ENCODE data around the gene GDPD1.

DNA sequence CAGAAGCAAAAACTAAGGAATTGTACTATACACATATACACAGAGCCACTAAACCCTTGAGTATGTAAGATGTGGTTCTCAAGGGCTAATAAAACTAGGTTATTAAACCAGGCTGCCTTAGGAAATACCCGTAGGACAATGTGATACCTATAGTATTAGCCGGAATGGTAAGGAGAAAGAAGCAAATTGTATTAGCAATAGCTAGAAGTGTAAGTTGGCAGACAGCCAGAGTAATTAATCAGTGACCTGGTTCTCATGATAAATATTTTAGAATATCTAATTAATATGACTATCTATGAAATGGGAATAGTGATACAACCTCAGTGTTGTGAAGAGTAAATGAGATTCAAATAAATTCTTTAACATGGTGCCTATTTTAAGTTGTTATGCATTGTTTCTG lies 18.6 kb downstream of the GDPD1 start:
- TF ChIP-seq, protein P1, sequence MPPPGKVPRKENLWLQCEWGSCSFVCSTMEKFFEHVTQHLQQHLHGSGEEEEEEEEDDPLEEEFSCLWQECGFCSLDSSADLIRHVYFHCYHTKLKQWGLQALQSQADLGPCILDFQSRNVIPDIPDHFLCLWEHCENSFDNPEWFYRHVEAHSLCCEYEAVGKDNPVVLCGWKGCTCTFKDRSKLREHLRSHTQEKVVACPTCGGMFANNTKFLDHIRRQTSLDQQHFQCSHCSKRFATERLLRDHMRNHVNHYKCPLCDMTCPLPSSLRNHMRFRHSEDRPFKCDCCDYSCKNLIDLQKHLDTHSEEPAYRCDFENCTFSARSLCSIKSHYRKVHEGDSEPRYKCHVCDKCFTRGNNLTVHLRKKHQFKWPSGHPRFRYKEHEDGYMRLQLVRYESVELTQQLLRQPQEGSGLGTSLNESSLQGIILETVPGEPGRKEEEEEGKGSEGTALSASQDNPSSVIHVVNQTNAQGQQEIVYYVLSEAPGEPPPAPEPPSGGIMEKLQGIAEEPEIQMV (tag; conservative IDR thresholded peaks at IDR 0.05; ENCODE audit: low read depth) = no peak
- TF ChIP-seq ZNF318 (IDR thresholded peaks at IDR 0.05; ENCODE audit: borderline replicate concordance in 1 of 2, low read depth in 1 of 2) (no peak), NR3C1 (CRISPR knock-in tag; IDR thresholded peaks at IDR 0.05) (no peak), RFX5 (IDR thresholded peaks at IDR 0.05; ENCODE audit: low read depth, low read length) (no peak), FOS (IDR thresholded peaks at IDR 0.05; ENCODE audit: extremely low read depth, insufficient read length) (no peak), ZNF766 (CRISPR knock-in tag; conservative IDR thresholded peaks at IDR 0.05) (no peak), ZNF263 (CRISPR knock-in tag; IDR thresholded peaks at IDR 0.05; ENCODE audit: borderline replicate concordance) (no peak), ZBTB33 (CRISPR knock-in tag; IDR thresholded peaks at IDR 0.05) (no peak), NONO (IDR thresholded peaks at IDR 0.05; ENCODE audit: low read depth in 2 of 2, low read length in 1 of 2) (no peak), PATZ1 (CRISPR knock-in tag; IDR thresholded peaks at IDR 0.05; ENCODE audit: borderline replicate concordance) (no peak), ZNF121 (CRISPR knock-in tag; conservative IDR thresholded peaks at IDR 0.05) (no peak), ZNF232 (CRISPR knock-in tag; IDR thresholded peaks at IDR 0.05) (no peak), MEF2A (IDR thresholded peaks at IDR 0.05; ENCODE audit: control insufficient read depth, low read depth, low read length) (no peak)
- TF ChIP-seq, protein P2, sequence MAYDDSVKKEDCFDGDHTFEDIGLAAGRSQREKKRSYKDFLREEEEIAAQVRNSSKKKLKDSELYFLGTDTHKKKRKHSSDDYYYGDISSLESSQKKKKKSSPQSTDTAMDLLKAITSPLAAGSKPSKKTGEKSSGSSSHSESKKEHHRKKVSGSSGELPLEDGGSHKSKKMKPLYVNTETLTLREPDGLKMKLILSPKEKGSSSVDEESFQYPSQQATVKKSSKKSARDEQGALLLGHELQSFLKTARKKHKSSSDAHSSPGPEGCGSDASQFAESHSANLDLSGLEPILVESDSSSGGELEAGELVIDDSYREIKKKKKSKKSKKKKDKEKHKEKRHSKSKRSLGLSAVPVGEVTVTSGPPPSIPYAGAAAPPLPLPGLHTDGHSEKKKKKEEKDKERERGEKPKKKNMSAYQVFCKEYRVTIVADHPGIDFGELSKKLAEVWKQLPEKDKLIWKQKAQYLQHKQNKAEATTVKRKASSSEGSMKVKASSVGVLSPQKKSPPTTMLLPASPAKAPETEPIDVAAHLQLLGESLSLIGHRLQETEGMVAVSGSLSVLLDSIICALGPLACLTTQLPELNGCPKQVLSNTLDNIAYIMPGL (CRISPR knock-in tag; IDR thresholded peaks at IDR 0.05) = no peak

Measured in K562 (cell line).